IMR-90 (cell line): Measurements from ENCODE around the gene SLC4A5. TPM values are rescaled to one million over a fixed set of nuclear protein-coding genes. Genes with fewer than 3 reads are reported as not detected.

Experiments used
- ATAC-seq: fragments of 200-7000 bp; cut with Tn5 transposase; 2 replicates; pipeline ENCODE4 v1.9.1; 2020; ENCODE audit warnings: low read depth, mild to moderate bottlenecking, moderate library complexity
- BruUV-seq: library from RNA; stranded (reverse); fragments of 400-500 nt; replicated peaks from 2 replicates; lab custom pipeline; 2021; lab: Mats Ljungman, UMichigan
- CTCF ChIA-PET: fragments of 300-600 bp; formaldehyde crosslinking; extraction: SDS; loops from one replicate; lab custom pipeline; 2021; ENCODE audit warnings: antibody characterized with exemption; lab: Yijun Ruan, JAX
- POLR2A ChIA-PET: fragments of 300-600 bp; sonication (Branson Sonifier 250); formaldehyde crosslinking; loops from one replicate; lab custom pipeline; 2022; ENCODE audit warnings: antibody characterized with exemption; ENCODE audit not compliant: unreplicated experiment; lab: Charles Lee
- DNase-seq: peaks from one replicate; pipeline ENCODE4 v3.0.0; 2013
- H2AFZ ChIP-seq: replicated peaks from 2 replicates; pipeline ENCODE3; 2013; ENCODE audit warnings: low read length, mild to moderate bottlenecking; ENCODE audit not compliant: poor library complexity
- H2AK5ac ChIP-seq: 2 replicates; pipeline ENCODE4 v1.6.1; 2013; ENCODE audit warnings: low read depth, low read length, inconsistent platforms
- H2AK9ac ChIP-seq: replicated peaks from 2 replicates; pipeline ENCODE3; 2013; ENCODE audit warnings: mild to moderate bottlenecking, low read depth, low read length, moderate library complexity; ENCODE audit not compliant: poor library complexity
- H2BK120ac ChIP-seq: 2 replicates; pipeline ENCODE4 v1.6.1; 2013; ENCODE audit warnings: low read depth, low read length, inconsistent platforms
- H2BK15ac ChIP-seq: 3 replicates; pipeline ENCODE4 v1.6.1; 2013; ENCODE audit warnings: low read depth, low read length, inconsistent platforms
- H2BK20ac ChIP-seq: 2 replicates; pipeline ENCODE4 v1.6.1; 2013; ENCODE audit warnings: low read depth, mild to moderate bottlenecking, inconsistent platforms, low read length, moderate library complexity
- H2BK5ac ChIP-seq: 2 replicates; pipeline ENCODE4 v1.6.1; 2013; ENCODE audit warnings: mild to moderate bottlenecking, low read depth, low read length, inconsistent platforms; ENCODE audit not compliant: poor library complexity, severe bottlenecking
- H3K14ac ChIP-seq: replicated peaks from 2 replicates; pipeline ENCODE4 v1.6.1; 2013; ENCODE audit warnings: low read depth, low read length, inconsistent platforms
- H3K18ac ChIP-seq: 2 replicates; pipeline ENCODE4 v1.6.1; 2013; ENCODE audit warnings: low read depth, low read length, control low read depth
- H3K23ac ChIP-seq: 2 replicates; pipeline ENCODE4 v1.6.1; 2013; ENCODE audit warnings: low read depth, low read length, inconsistent platforms
- H3K27ac ChIP-seq: 2 replicates; pipeline ENCODE4 v1.5.1; 2013; ENCODE audit warnings: mild to moderate bottlenecking, control low read depth, low read length; ENCODE audit not compliant: insufficient read depth
- H3K27me3 ChIP-seq: 2 replicates; pipeline ENCODE4 v1.6.1; 2013; ENCODE audit warnings: low read length; ENCODE audit not compliant: control insufficient read depth, insufficient read depth
- H3K36me3 ChIP-seq: 2 replicates; pipeline ENCODE4 v1.6.1; 2013; ENCODE audit warnings: low read length, mixed read lengths; ENCODE audit not compliant: control insufficient read depth, insufficient read depth
- H3K4ac ChIP-seq: 2 replicates; pipeline ENCODE4 v1.6.1; 2013; ENCODE audit warnings: low read depth, low read length, inconsistent platforms
- H3K4me1 ChIP-seq: 2 replicates; pipeline ENCODE4 v1.6.1; 2013; ENCODE audit warnings: low read length, mixed read lengths; ENCODE audit not compliant: control insufficient read depth, insufficient read depth
- H3K4me2 ChIP-seq: 2 replicates; pipeline ENCODE4 v1.6.1; 2013; ENCODE audit warnings: low read depth, mild to moderate bottlenecking, control low read depth, low read length, moderate library complexity
- H3K4me3 ChIP-seq: 2 replicates; pipeline ENCODE4 v1.5.1; 2013; ENCODE audit warnings: low read depth, mild to moderate bottlenecking, control low read depth, low read length, moderate library complexity; ENCODE audit not compliant: insufficient read depth
- H3K56ac ChIP-seq: 2 replicates; pipeline ENCODE4 v1.6.1; 2013; ENCODE audit warnings: low read length, inconsistent platforms; ENCODE audit not compliant: insufficient read depth; ENCODE audit errors: extremely low read depth
- H3K79me1 ChIP-seq, 2 experiments: 2 replicates each; pipeline ENCODE4 v1.6.1; 2013; ENCODE audit warnings: low read length in 2 of 2, inconsistent platforms in 1 of 2, low read depth in 1 of 2
- H3K9ac ChIP-seq: 2 replicates; pipeline ENCODE4 v1.6.1; 2013; ENCODE audit warnings: low read depth, low read length, control low read depth
- H3K9me1 ChIP-seq: 2 replicates; pipeline ENCODE4 v1.6.1; 2013; ENCODE audit warnings: low read length, inconsistent platforms; ENCODE audit not compliant: insufficient read depth
- H3K9me3 ChIP-seq: 2 replicates; pipeline ENCODE4 v1.6.1; 2013; ENCODE audit warnings: low read length; ENCODE audit not compliant: control insufficient read depth, insufficient read depth
- H4K20me1 ChIP-seq: 2 replicates; pipeline ENCODE4 v1.6.1; 2013; ENCODE audit warnings: low read length, inconsistent platforms; ENCODE audit not compliant: insufficient read depth
- H4K5ac ChIP-seq: 2 replicates; pipeline ENCODE4 v1.6.1; 2013; ENCODE audit warnings: mild to moderate bottlenecking, low read depth, low read length, control low read depth
- H4K8ac ChIP-seq, 2 experiments: 2 replicates each; pipeline ENCODE4 v1.6.1; 2013; ENCODE audit warnings: low read depth in 2 of 2, low read length in 2 of 2, control low read depth in 1 of 2, inconsistent platforms in 1 of 2
- H4K91ac ChIP-seq: 2 replicates; pipeline ENCODE4 v1.6.1; 2013; ENCODE audit warnings: low read depth, low read length, inconsistent platforms; ENCODE audit not compliant: insufficient read depth
- CEBPB ChIP-seq: IDR thresholded peaks from 2 replicates; pipeline ENCODE4 v1.6.1; 2012; ENCODE audit warnings: low read depth, low read length, improper control_type of control experiment
- CHD1 ChIP-seq: IDR thresholded peaks from 2 replicates; pipeline ENCODE4 v1.6.1; 2012; ENCODE audit warnings: low read depth, low read length, improper control_type of control experiment
- FOS ChIP-seq: fragments of 150-350 bp; IDR thresholded peaks from 2 replicates; pipeline ENCODE4 v1.6.1; 2016; ENCODE audit warnings: low read depth, low read length
- MAZ ChIP-seq: IDR thresholded peaks from 2 replicates; pipeline ENCODE4 v1.6.1; 2012; ENCODE audit warnings: low read depth, mild to moderate bottlenecking, low read length, improper control_type of control experiment, moderate library complexity, borderline replicate concordance
- RFX5 ChIP-seq: IDR thresholded peaks from 2 replicates; pipeline ENCODE4 v1.8.0; 2012; ENCODE audit warnings: low read depth, mild to moderate bottlenecking, low read length, moderate library complexity
- WGBS, 2 experiments: methylation state at CpG; one replicate each; pipeline versions ENCODE4 v1.1.5 to v1.1.7; 2013; ENCODE audit warnings: missing lambda C conversion rate in 2 of 2; ENCODE audit not compliant: insufficient read length in 1 of 2; ENCODE audit errors: extremely low coverage in 2 of 2; 5-methylcytosine and 5-hydroxymethylcytosine counted together
- dilution Hi-C: fragments of 300-500 bp; cut with HindIII; formaldehyde crosslinking; loops from one replicate; pipeline ENCODE4 v1.14.3; 2018; ENCODE audit warnings: low sequenced_read_pairs; ENCODE audit not compliant: unreplicated experiment
- in situ Hi-C: fragments of 300-500 bp; cut with MboI; formaldehyde crosslinking; loops from 3 replicates; pipeline ENCODE4 v1.14.3; 2019; ENCODE audit warnings: low sequenced_read_pairs, inconsistent platforms, mixed read lengths
- intact Hi-C: fragments of 100-400 bp; cut with micrococcal nuclease; formaldehyde crosslinking; loops from 2 replicates; pipeline ENCODE4 v1.10.0; 2022
- polyA plus RNA-seq, 3 experiments: library from polyadenylated mRNA; depleted of rRNA; stranded (reverse); fragments of >200 nt; gene quantifications; 2 replicates each; pipeline ENCODE4 v1.2.3, GENCODE V29; 2012; ENCODE audit warnings: low replicate concordance in 1 of 3
- total RNA-seq: library from RNA; depleted of rRNA; stranded (reverse); fragments of >200 nt; gene quantifications from 2 replicates; pipeline ENCODE4 v1.2.3, GENCODE V29; 2012
- TF ChIP-seq, protein P1 (sequence below): conservative IDR thresholded peaks from 2 replicates; pipeline ENCODE4 v1.5.1; 2012; ENCODE audit warnings: mild to moderate bottlenecking, low read depth, low read length, improper control_type of control experiment

SLC4A5 gene
- total and polyA plus RNA-seq, 2 of the 4 experiments (the other 2 are of a cell fraction): 0.18 to 0.22 TPM

DNA sequence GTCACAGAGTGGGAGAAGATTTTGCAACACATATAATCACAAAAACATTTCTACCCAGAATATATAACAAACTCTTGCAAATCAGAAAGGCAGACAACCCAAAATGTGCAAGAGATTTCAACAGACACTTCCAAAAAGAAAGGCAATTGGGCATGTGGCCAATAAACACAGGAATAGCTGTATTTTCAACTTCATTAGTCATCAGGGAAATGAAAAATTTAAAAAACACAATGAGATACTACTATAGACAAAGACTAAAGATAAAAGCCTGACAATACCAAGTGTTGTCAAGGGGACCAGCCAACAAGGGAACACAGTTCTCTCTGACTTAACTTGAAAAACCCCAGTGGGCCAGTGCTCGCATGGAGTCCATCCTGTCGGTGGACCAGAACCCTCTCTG lies 104.3 kb downstream of the SLC4A5 start:
- 80% methylated on average over 1 of the region's 2 CpGs; no CpG with 5 or more reads in 1 of the 2 experiments for WGBS, 2 experiments
- Histone ChIP-seq H3K18ac (no peak overlapping the region), H3K23ac (no peak overlapping the region), H3K4me1 (no peaks in the 10 kb centered on the region), H4K5ac (no peak overlapping the region), H4K20me1 (no peaks in the 10 kb centered on the region), H3K4ac (no peak overlapping the region), H2AK9ac (no peak overlapping the region), H2BK120ac (no peak overlapping the region), H3K79me1 (no peaks in the 10 kb centered on the region), H3K27me3 (peaks cover 9% of the 10 kb centered on the region), H3K9me1 (no peaks in the 10 kb centered on the region), H3K9ac (no peak overlapping the region), H2AFZ (no peak overlapping the region), H3K4me2 (no peak overlapping the region), H3K9me3 (peaks cover 6% of the 10 kb centered on the region), H4K8ac (no peak overlapping the region), H3K36me3 (no peaks in the 10 kb centered on the region), H2AK5ac (no peak overlapping the region), H2BK15ac (no peak overlapping the region), H3K14ac (no peak overlapping the region), H3K56ac (no peak overlapping the region), H4K91ac (no peak overlapping the region), H2BK5ac (no peak overlapping the region), H3K27ac (no peak overlapping the region), H3K4me3 (no peak overlapping the region), H2BK20ac (no peak overlapping the region)
- POLR2A ChIA-PET: no interaction called here
- in situ Hi-C loops: no loop called here
- CTCF ChIA-PET: interaction anchor here (2.3 kb wide), 1 partner anchor 11 kb away, joined by 9 read pairs; no protein-coding TSS in a partner anchor
- peak; percentile 53 for DNase-seq
- dilution Hi-C loops: no loop called here
- no TSS peak for BruUV-seq
- no peak for ATAC-seq
- intact Hi-C loops: no loop called here
- no peak for TF ChIP-seq MAZ
- TF ChIP-seq RFX5: no peak
- no peak for TF ChIP-seq CHD1
- no peak for TF ChIP-seq FOS
- TF ChIP-seq, protein P1, sequence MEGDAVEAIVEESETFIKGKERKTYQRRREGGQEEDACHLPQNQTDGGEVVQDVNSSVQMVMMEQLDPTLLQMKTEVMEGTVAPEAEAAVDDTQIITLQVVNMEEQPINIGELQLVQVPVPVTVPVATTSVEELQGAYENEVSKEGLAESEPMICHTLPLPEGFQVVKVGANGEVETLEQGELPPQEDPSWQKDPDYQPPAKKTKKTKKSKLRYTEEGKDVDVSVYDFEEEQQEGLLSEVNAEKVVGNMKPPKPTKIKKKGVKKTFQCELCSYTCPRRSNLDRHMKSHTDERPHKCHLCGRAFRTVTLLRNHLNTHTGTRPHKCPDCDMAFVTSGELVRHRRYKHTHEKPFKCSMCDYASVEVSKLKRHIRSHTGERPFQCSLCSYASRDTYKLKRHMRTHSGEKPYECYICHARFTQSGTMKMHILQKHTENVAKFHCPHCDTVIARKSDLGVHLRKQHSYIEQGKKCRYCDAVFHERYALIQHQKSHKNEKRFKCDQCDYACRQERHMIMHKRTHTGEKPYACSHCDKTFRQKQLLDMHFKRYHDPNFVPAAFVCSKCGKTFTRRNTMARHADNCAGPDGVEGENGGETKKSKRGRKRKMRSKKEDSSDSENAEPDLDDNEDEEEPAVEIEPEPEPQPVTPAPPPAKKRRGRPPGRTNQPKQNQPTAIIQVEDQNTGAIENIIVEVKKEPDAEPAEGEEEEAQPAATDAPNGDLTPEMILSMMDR: no peak
- TF ChIP-seq CEBPB: no peak
